Measurements from ENCODE around the gene MTREX.

Gene MTREX

GRCh38 chr5:55345327-55345726 is 37.5 kb downstream of the MTREX start:
- Histone ChIP-seq H3K27me3 (ENCODE audit: control insufficient read depth, low read length) (no peaks in the 10 kb centered on the region), H3K4me1 (ENCODE audit: control insufficient read depth, low read length) (peaks cover 9% of the 10 kb centered on the region), H3K9me2 (replicated peaks; ENCODE audit: control insufficient read depth, low read length) (no peaks in the 10 kb centered on the region), H3F3A (ENCODE audit: control insufficient read depth, insufficient read depth) (peaks cover 24% of the 10 kb centered on the region), H3K27ac (ENCODE audit: low read depth, low read length) (no peak overlapping the region), H3K4me2 (ENCODE audit: low read length) (no peak overlapping the region), H4K20me1 (ENCODE audit: control insufficient read depth, insufficient read depth, low read depth, low read length) (no peaks in the 10 kb centered on the region), H3K9me3 (ENCODE audit: control insufficient read depth, insufficient read depth, low read length) (no peaks in the 10 kb centered on the region), H3K79me2 (ENCODE audit: control insufficient read depth, low read length) (peaks cover 4% of the 10 kb centered on the region; the same call in 1 of the 2 replicates), H3K4me3 (ENCODE audit: low read length) (no peak overlapping the region), H3K36me3 (ENCODE audit: control insufficient read depth, low read length) (peaks cover 94% of the 10 kb centered on the region)
- TF ChIP-seq, protein P1, sequence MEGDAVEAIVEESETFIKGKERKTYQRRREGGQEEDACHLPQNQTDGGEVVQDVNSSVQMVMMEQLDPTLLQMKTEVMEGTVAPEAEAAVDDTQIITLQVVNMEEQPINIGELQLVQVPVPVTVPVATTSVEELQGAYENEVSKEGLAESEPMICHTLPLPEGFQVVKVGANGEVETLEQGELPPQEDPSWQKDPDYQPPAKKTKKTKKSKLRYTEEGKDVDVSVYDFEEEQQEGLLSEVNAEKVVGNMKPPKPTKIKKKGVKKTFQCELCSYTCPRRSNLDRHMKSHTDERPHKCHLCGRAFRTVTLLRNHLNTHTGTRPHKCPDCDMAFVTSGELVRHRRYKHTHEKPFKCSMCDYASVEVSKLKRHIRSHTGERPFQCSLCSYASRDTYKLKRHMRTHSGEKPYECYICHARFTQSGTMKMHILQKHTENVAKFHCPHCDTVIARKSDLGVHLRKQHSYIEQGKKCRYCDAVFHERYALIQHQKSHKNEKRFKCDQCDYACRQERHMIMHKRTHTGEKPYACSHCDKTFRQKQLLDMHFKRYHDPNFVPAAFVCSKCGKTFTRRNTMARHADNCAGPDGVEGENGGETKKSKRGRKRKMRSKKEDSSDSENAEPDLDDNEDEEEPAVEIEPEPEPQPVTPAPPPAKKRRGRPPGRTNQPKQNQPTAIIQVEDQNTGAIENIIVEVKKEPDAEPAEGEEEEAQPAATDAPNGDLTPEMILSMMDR (IDR thresholded peaks at IDR 0.05; ENCODE audit: low read depth, low read length, poor library complexity, severe bottlenecking): no peak
- no peak for TF ChIP-seq EZH2phosphoT487 (IDR thresholded peaks at IDR 0.05; ENCODE audit: borderline replicate concordance, low read length)

DNA sequence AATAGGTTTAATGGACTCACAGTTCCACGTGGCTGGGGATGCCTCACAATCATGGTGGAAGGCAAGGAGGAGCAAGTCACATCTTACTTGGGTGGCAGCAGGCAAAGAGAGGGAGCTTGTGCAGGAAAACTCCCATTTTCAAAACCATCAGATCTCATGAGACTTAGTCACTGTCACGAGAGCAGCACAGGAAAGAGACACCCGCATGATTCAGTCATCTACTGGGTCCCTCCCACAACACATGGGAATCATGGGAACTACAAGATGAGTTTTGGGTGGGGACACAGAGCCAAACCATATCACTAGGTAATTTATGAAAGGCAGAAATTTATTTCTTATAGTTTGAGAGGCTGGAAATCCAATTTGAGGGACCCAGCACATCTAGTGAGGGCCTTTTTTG is 40.0 kb downstream of the MTREX start:
- Histone ChIP-seq H3F3A (ENCODE audit: control insufficient read depth, insufficient read depth) (peaks cover 15% of the 10 kb centered on the region), H3K4me1 (ENCODE audit: control insufficient read depth, low read length) (peaks cover 9% of the 10 kb centered on the region), H3K27ac (ENCODE audit: low read depth, low read length) (no peak overlapping the region), H3K9me3 (ENCODE audit: control insufficient read depth, insufficient read depth, low read length) (no peaks in the 10 kb centered on the region), H3K79me2 (ENCODE audit: control insufficient read depth, low read length) (peaks cover 4% of the 10 kb centered on the region; the same call in 1 of the 2 replicates), H3K9me2 (replicated peaks; ENCODE audit: control insufficient read depth, low read length) (no peaks in the 10 kb centered on the region), H3K4me2 (ENCODE audit: low read length) (no peak overlapping the region), H3K27me3 (ENCODE audit: control insufficient read depth, low read length) (no peaks in the 10 kb centered on the region), H3K36me3 (ENCODE audit: control insufficient read depth, low read length) (peaks cover 94% of the 10 kb centered on the region), H3K4me3 (ENCODE audit: low read length) (no peak overlapping the region), H4K20me1 (ENCODE audit: control insufficient read depth, insufficient read depth, low read depth, low read length) (no peaks in the 10 kb centered on the region)
- TF ChIP-seq, protein P1 (IDR thresholded peaks at IDR 0.05; ENCODE audit: low read depth, low read length, poor library complexity, severe bottlenecking): no peak
- no peak for TF ChIP-seq EZH2phosphoT487 (IDR thresholded peaks at IDR 0.05; ENCODE audit: borderline replicate concordance, low read length)

GRCh38 chr5:55350754-55351153 is 43.0 kb downstream of the MTREX start:
- Histone ChIP-seq H3K27me3 (ENCODE audit: control insufficient read depth, low read length) (no peaks in the 10 kb centered on the region), H3K4me2 (ENCODE audit: low read length) (no peak overlapping the region), H4K20me1 (ENCODE audit: control insufficient read depth, insufficient read depth, low read depth, low read length) (no peaks in the 10 kb centered on the region), H3K79me2 (ENCODE audit: control insufficient read depth, low read length) (peaks cover 4% of the 10 kb centered on the region; the same call in 1 of the 2 replicates), H3K27ac (ENCODE audit: low read depth, low read length) (no peak overlapping the region), H3K9me3 (ENCODE audit: control insufficient read depth, insufficient read depth, low read length) (no peaks in the 10 kb centered on the region), H3K4me3 (ENCODE audit: low read length) (no peak overlapping the region), H3F3A (ENCODE audit: control insufficient read depth, insufficient read depth) (no peaks in the 10 kb centered on the region), H3K4me1 (ENCODE audit: control insufficient read depth, low read length) (peaks cover 9% of the 10 kb centered on the region), H3K36me3 (ENCODE audit: control insufficient read depth, low read length) (peaks cover 92% of the 10 kb centered on the region), H3K9me2 (replicated peaks; ENCODE audit: control insufficient read depth, low read length) (no peaks in the 10 kb centered on the region)
- TF ChIP-seq, protein P1 (IDR thresholded peaks at IDR 0.05; ENCODE audit: low read depth, low read length, poor library complexity, severe bottlenecking): no peak
- TF ChIP-seq EZH2phosphoT487 (IDR thresholded peaks at IDR 0.05; ENCODE audit: borderline replicate concordance, low read length): no peak
